COR-L47 (cell line): ENCODE data around the gene DCAF4.
"Not testable (repeated sequence)": the region's sequence is repeated elsewhere in the genome, so short reads cannot be mapped to it uniquely, and the experiment has no call there.

Experiments used
- DNase-seq: peaks from one replicate; lab custom pipeline; 2025; lab: John Stamatoyannopoulos, UW

DCAF4 gene

DNA sequence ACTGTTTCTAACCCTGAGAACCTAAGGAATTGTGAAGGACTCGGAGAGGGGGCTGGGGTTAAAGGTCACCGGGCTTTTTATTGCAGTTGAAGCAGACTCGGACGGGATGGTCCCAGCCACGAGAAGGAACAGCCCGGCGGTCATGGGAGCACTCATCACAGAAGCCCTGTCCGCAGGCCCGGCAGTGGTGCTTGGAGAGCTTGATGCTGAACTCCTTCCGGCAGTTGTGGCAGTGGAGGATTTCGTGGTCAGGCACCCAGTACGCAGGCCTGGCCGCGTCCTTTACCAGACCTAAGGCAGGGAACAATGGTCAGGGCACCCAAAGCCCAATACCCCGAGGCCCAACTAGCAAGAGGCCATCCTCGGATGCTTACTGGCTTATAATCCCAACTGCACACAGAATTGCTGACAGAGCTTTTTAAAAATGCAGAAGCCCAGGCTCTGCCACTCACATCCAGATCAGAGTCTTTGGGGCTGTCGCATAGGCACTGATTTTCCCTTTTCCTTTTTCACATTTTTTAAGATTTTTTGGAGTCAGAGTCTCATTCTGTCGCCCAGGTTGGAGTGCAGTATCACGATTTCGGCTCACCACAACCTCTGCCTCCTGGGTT lies 44.7 kb downstream of the DCAF4 start:
- DNase-seq: no peak

DNA sequence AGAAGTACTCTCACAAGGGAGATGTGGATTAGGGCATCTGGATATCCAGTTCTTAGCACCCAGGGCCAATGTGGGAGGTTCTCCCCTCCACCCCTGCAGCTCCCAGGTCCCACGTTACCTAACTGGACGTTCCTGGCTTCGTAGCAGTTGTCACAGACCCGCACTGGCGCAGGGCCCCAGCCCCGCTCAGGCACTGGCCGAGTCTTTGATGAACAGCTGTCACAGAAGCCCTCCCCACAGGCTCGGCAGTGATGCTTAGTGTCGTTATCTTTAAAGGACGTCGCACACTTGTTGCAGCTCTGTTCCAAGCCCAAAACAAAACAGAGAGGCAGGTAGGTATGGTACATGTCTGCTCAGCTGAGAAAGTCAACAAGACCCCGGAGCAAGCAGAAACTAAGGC lies 48.4 kb downstream of the DCAF4 start:
- DNase-seq: no peak

DNA sequence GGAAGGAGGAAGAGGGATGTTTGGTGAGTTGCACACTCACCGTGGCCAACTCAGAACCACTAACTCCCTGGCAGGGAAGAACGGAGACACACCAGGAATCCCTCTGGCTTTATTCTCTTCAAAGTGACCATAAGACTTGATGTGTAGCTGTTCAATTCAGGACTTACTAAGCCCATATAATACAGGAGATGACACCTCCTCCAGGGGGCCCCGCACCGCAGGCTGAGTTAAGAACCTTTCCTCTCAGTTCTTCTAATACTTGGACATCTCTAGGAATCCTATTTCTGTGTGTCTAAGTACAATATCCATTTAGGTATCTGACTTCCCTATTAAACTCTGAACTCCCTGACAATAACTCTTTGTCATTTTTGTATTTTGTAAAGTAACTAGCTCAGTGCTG lies 49.5 kb downstream of the DCAF4 start:
- no peak for DNase-seq

DNA sequence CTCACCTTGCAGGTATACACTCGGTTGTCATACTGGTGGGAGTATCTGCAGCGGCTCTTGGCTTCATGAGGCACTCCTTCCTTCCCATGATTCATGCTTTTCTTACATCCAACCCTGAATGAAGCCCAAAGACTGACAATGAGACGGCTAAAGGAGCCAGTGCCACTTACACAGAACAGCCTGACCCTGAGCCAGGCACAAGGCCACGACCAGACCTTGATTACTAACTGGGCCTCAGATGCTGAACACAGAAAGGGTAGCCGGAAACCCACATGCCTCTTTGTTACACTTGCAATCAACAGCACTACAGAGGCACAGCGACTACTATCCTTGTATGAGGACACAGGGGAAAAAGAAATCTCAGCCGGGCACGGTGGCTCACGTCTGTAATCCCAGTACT lies 52.6 kb downstream of the DCAF4 start:
- DNase-seq: no peak

DNA sequence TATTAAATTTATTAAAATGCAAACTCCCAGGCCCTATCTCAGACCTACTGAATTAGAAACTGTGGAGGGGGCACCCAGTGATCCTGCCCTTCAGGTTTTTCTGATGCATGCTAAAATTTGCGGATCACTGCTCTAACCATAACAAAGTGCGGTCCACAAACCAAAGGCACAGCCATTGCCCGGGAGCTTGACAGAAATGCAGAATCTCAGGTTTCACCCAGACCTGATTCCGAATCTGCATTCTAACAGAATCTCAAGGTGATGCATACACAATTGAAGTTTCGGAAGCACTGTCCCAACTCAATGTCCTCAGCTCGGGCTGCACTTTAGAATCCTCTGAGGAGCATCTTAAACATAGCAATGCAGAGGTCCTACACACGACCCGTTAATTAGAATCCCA lies 54.6 kb downstream of the DCAF4 start:
- DNase-seq: no peak

DNA sequence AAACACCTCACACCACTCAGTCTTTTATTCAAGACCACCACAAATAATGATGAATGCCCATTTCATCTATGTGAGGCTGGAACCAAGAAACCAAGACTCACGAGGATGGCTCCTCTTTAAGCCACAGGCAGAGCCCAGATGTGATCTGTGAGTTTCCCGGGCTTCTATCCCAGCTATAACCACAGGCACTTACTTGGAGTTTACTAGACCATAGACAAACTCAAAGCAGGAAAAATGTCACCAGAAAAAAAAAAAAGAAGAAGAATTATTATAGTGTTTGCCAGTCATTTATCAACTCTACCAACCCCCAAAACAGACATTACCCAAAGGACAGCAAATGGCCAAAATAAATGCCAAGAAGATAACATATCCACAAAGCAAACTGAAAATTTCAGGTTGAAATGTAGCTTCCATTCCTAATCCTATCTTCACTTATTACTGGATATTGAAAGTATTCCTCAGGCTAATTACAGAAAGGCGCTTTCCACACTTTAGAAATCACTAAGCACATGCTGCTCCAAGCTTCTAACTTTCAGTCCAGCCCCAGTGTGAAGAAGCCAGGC lies 56.0 kb downstream of the DCAF4 start:
- DNase-seq: no peak

DNA sequence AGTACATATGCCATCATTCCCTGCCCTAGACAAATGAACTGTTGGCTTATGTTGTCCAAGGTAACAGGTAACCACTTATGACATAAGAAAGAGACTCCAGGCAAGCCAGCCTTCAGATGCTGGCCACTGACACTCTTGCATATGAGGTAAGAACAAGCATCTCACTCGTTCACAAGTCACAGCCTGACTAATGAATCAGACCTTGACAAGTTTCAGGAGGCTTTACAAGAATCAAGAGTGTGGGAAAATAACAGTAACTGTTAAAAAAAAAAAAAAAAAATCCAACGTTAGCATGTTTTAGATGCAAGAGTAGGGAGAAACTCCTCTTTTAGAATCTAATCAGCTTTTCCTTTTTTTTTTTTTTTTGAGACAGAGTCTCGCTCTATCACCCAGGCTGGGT lies 60.0 kb downstream of the DCAF4 start:
- DNase-seq: no peak

DNA sequence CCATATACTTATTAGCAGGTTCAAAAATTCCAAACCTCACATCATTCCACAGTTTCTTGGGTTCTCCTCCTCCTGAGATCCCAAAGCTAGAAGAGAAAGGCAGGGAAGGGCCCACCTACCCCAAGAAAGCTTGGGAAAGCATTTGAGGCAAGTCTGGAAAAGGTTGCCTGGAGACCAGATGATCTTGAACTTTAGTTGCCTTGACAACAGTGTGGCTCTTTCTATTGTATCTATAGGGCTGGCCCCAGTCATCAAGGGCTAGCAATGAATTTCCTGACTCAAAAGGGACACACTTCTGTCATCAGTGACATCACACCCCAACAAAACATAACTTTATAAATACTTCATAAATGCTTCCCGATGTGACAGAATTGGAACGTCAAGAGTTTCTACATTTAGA lies 60.6 kb downstream of the DCAF4 start:
- no peak for DNase-seq

DNA sequence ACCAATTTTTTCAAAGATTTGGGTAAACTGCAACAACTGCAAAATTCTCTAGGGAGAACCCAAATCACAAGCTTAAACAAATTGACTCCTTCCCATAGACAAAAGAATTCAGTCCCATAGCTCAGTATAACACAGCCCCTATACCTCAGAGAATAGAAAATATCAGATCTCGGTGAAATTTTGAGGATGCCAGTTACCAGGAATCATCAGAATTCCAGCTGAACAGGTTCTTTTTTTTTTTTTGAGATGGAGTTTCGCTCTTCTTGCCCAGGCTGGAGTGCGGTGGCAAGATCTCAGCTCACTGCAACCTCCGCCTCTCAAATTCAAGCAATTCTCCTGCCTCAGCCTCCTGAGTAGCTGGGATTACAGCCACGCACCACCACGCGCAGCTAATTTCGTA lies 63.9 kb downstream of the DCAF4 start:
- no peak for DNase-seq

DNA sequence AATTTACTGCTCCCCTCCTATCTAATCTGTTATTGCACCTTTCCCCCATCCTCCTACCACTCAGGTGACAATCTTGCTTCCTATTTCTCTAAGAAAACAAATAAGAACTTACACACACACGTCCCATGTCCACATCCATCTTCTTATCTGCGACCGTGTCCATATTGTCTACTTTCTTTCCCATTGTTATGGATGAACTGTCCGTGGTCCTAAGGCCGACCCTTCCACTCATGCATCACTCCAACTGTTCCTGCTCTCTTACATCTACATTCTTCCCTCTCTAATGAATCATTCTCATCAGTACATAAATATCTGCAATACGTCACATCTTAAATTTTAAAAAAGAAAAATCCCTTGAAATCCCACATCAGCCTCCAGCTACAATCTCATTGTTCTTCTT lies 70.7 kb downstream of the DCAF4 start:
- no peak for DNase-seq

DNA sequence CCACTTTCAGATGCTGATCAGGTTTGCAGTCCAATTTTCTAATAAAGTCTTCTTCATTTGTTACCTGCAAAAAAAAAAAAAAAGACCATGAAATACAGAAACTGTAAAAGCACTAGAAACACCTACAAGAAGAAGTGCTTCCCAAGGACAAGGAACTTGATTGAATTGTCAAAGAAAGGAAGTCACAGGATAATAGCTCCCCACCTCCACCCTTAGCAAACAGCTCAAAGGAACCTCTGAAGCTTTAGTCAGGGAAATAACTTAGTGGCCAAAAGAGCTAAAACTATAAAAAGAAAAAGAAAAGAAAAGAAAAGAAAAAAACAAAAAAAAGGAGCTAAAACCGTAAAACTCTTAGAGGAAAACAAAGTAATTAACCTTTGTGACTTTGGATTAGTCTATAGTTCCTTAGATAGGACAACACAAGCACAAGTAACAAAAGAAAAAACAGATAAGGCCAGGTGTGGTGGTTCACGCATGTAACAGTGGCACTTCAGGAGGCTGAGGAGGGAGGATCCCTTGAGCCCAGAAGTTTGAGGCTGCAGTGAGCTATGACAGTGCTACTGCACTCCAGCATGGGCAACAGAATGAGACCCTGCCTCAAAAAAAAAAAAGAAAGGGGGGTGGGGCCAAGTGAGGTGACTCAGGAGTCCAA lies 72.1 kb downstream of the DCAF4 start:
- no peak for DNase-seq

DNA sequence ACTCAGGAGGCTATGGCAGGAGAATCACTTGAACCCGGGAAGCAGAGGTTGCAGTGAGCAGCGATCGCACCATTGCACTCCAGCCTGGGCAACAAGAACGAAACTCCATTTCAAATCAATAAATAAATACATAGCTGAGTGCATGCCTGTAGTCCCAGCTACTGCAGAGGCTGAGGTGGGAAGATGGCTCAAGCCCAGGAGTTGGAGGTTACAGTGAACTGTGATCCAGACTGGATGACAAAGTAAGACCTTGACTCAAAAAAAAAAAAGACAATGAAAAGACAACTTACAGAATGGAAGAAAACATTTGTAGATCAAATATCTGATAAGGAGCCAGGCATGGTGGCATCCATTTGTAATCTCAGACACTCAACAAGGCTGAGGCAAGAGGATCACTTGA lies 73.1 kb downstream of the DCAF4 start:
- DNase-seq: no peak

DNA sequence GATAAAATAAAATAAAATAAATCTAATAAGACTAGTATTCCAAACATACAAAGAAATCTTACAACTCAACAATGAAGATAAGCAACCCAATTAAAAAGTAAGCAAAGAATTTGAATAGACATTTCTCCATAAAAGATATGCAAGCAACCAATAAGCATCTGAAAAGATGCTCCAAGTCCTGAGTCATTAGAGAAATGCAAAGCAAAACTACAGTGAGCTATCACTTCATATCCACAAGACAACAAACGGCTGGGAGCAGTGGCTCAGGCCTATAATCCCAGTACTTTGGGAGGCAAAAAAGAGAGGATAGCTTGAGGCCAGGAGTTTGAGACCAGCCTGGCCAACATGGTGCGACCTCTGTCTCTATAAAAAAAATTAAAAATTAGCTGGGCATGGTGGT lies 73.8 kb downstream of the DCAF4 start:
- no peak for DNase-seq

DNA sequence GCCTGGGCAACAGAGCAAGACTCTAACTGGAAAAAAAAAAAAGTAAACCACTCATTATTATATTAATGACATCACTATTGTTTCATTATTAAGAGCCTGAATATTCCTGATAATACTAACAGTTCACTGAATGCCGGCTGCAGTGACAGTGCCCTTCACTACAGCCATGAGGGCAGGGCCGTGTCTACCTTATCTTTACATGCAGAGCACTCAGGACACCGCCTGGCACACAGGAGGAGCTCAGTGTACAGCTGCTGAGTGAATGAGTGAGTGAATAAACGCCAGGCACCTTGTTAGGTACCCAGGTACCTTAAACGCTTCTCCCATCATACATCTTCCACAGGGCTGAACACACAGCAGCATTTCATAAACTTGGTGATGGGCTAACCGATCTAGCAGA lies 77.4 kb downstream of the DCAF4 start:
- DNase-seq: no peak

DNA sequence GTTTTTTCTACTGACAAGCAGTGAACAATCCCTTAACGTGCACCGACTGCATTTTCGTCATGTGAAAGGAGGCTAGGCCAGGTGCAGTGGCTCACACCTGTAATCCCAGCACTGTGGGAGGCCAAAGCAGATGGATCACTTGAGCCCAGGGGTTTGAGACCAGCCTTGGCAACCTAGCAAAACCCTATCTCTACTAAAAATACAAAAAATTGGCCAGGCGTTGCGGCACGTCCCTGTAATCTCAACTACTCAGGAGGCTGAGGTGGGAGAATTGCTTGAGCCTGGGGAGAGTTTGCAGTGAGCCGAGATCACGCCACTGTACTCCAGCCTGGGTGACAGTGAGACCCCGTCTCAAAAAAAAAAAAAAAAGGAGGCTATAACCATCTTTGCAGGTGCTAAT lies 78.4 kb downstream of the DCAF4 start:
- DNase-seq: not testable (repeated sequence)

DNA sequence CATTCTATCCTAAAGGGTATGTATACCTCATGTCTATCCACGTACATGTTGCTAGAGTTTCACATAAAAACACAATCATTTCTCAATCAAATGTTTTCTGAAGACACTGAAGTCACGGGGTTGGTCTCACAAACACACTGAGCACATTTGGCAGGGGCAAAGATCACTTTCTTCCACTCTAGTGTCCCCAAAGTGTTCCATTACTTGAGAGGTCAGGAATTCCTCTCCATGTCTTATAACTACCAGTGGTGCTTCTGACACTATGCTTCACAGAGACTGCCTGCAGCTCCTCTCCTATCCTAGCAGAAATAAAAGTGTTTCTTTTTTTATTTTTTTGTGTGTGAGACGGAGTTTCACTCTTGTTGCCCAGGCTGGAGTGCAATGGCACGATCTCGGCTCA lies 81.6 kb downstream of the DCAF4 start:
- no peak for DNase-seq

DNA sequence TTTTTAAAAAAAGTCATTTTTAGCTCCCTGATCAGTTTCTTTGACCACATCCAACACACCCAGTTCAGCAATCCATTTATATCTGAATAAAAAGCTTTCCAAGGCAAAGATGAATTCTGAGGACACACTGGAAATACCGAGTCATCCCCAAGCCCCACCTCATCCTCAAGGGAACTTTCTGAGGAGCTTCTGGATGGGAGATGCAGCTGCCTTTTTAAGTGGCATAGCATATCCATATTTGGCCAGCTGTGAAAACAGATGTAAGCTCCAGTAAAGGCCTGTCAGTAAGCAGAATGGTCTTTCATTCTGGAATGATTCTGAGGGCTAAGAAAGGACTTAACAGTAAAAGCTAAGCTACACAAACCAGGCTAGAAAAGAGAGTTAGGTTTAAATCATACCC lies 82.2 kb downstream of the DCAF4 start:
- DNase-seq: no peak
